Fibroblast of skin of abdomen (primary cell): ENCODE results near the gene EMC6. TPM values are rescaled to one million over a fixed set of nuclear protein-coding genes. Genes with fewer than 3 reads are reported as not detected.

ENCODE experiments used
- DNase-seq: peaks from one replicate; pipeline ENCODE4 v3.0.0-alpha.2; 2013
- polyA plus RNA-seq, 2 experiments: library from polyadenylated mRNA; unstranded; fragments of 120-200 nt; gene quantifications; one replicate each; pipeline ENCODE4 v1.2.1, GENCODE V29; 2013; ENCODE audit not compliant: insufficient read length in 2 of 2

The EMC6 gene
- polyA plus RNA-seq (2013, experiment 1 of 2; ENCODE audit: insufficient read length): 38.7 TPM
- polyA plus RNA-seq (2013, experiment 2 of 2; ENCODE audit: insufficient read length): 41.3 TPM

DNA sequence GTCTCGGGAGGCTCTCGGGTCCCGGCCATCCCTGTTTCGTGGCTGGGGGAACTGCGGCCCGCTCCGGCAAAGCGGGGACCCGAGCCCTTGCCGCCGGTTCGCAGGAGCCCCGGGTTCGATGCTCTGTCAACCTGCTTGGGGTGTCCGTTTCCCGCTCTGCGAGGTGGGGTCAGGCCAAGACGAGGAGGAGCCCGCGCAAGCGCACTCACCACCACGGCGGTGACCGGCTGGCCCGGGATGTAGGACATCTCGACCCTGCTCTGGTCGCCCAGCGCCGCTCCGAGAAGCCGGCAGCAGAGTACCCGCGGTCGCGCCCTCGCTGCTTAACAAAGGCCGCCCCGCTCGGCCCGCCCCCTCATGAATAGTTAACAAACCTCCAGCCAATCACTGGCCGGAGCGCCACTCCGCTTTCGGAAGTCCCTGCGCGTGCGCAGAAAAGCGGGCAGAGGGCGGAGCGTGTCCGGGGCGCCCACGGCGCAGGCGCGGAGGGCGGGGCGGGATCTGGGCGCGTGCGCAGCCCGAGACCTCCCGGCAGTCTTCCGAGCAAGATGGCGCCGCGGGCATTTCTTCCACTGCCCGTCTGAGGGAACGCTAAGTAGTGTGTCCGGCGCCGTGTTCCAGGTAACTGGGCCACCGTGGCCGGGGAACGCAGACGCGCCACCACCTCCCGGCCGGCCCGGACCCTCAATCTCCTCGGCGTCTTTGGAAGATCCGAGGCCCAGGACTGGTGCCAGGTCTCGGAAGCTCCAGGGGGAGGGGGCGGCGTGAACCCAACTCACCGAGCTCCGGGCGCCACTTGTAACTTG is at the start of gene EMC6, which contains the start of gene TAX1BP3:
EMC6 (plus strand) TSS at position 534 of the 806 bp plus-strand sequence. CDS start 335 bp downstream, outside the sequence.
TAX1BP3 (minus strand) TSS at position 300 of the 806 bp plus-strand sequence; CDS start at position 248, 52 bp downstream.
- peak; percentile 97 for DNase-seq

DNA sequence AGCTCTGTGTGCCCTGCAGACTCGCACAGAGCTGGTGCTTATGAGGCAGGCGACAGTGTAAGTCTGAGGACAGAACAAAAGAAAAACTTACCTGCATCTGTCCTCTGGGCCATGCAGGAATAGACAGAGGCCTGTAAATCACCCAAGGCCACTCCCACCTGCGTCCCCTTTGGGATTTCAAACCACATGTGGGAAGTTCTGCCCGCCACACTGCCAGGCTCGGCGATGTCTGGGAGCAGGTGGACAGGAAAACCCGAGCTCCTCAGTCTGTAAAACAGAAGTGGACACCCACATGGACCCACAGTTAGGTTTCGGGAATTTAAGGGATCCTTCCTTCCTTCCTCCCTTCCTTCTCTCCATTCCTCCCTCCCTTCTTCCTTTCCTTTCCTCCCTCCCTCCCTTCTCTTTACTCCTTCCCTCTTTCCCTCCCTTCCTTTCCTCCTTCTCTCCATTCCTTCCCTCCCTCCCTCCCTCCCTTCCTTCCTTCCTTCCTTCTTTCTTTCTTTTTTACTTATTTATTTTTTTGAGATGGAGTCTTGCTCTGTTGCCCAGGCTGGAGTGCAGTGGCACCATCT is 47.4 kb upstream of the EMC6 start:
- DNase-seq: no peak

DNA sequence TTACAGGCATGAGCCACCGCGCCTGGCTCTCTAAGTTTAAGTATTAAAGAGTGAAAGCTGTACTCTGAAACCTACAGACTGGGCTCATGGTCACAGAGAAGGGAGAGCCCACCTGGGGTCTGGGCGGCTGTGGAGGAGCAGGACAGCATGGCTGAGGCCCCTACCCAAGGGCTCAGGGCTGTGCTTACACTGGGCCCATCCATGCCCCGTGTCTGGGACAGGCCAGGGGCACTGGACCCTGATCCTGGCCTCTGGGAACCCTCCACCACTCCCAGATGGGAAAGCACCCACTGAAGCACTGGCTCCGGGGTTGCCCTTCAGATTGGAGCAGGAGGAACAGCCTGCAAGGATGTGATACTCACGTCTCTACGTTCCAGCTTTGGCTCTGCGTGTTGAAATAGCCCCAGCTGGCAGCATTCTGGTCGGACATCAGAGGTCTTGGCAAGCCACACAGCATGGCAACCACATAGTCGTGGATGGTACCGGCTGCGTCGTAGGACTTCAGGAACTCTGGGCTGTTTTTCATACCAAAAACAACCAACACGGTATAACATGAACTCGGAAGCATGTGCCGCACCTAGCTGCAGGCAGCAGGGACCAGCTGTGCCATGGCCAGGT is 45.5 kb upstream of the EMC6 start:
- DNase-seq: no peak

DNA sequence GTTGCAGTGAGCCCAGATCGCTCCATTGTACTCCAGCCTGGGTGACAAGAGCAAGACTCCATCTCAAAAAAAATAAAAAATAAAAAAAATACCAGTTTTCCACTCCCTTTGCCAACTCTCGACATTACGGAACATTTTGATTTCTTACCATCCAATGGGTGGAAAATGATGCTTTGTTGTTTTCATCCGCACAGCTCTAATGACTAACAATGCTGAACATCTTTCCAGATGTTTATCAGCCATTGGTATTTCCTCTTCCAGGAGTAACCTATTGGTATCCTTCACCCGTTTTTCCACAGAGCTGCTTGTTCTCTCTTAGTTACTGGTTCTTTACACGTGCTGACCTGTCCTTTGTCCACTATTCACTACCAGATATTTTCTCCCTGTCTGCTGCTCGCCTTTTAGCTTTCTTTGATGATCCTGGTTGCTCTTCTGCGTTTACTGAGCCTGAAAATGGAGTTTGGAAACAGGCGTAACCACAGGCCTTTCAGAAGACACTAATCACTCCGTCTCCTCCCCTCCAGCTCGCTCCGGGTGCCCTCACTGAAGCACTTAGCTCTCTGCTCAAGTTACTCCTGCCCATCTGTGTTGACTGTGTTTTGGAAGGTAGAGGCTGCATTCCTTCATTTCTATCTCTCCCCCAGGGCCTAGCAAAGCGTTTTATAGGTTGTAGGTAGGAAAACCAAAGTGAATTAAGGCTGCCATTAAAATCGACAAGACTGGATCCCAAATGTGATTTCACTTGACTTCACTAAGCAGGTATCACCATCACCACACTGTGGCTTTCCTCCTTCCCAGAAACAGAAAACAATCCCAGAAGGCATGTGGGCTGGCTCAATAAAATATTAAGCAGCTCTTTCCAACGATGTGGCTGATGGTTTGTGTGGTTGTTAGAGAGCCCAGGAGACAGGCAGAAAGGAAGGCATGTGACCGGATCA is 41.5 kb upstream of the EMC6 start:
- DNase-seq: no peak

GRCh38 chr17:3627769-3628167 is 40.8 kb upstream of the EMC6 start:
- DNase-seq: no peak

DNA sequence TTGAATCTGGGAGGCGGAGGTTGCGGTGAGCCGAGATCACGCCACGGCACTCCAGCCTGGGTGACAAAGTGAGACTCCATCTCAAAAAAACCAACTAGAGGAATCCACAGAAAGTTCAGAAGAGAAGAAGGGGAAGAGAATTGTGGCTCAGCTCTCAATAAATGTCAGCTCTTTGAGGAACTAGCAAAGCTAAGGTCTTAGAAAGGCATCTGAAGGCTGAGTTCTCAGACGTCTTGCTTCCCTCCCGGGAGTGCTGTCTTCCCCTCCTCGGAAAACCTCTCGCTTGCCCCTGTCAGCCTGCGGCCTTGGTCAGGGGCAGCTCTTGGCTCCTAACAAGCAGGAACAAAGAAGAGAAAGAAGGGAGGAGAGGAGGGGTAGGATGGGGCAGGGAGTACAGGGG is 37.8 kb upstream of the EMC6 start:
- no peak for DNase-seq

DNA sequence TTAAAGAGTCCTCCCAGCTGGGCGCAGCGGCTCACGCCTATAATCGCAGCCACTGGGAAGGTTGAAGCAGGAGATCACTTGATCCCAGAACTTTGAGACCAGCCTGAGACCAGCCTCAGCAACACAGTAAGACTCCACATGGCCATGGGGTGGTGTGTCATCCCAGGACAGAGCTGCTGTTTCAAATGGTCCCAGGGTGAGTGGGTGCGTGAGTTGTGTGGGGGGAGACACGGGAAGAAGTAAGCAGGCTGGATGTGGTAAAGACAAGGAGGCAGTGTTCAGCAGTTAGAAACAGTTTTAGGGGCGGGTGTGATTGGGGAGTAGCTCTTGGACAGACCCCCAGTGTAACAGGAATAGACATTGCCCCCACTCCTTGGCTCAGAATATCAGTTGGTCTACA is 36.3 kb upstream of the EMC6 start:
- DNase-seq: no peak

DNA sequence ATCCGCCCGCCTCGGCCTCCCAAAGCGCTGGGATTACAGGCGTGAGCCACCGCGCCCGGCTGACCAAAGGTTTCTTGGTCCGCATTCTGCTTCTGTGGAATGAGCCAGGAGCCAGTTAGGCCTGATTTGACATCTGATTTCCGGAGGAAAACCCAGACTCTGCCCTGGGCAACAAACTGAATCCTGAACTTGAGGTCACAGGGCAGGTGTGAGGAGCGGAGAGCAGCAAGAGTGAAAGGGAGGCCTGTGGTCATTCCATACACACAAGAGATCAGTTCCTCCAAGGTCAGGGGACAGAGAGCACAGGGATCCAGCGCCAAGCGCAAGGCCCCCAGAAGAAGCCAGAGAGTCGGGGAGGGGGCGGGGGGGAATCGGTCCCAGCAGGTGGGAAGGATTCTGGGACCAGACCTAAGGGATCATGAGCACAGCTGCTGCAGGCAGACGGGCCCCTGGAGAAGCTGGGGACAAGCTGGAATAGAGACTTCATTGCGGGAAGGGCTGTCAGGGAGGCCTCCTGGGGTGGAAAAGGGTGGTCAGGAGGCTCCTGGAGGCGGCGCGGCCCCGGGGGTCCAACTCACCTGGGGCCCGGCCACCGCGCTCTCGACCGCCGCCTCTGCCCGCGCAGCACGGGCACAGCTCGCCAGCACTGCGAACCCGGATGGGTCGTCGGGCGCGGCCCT is 33.0 kb upstream of the EMC6 start:
- DNase-seq: no peak

- DNase-seq: peak; percentile 96
Measured at GRCh38 chr17:3636154-3636907, 32.3 kb upstream of the EMC6 start, which contains the start of the genes CTNS and SHPK. TSS of gene CTNS (plus strand) at chr17:3636760. CDS start at chr17:3640207, 3,447 bp downstream. TSS of gene SHPK (minus strand) at chr17:3636250. CDS start at chr17:3636219, 31 bp downstream.

DNA sequence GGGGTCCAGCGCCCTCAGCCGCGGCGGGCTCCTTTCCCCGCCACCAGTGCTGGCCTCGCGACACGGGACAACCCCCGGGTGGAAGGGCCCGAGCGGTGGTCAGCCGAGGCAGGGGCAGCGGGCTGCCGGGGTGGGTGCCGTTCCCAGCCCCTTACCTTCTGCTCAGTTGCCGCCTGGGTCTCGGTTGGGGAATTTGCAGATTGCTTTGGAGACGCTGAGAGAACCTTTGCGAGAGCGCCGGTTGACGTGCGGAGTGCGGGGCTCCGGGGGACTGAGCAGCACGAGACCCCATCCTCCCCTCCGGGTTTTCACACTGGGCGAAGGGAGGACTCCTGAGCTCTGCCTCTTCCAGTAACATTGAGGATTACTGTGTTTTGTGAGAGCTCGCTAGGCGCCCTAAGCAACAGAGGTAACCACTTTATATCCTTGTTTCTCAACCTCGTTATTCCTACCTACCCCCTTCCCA is 31.7 kb upstream of the EMC6 start:
- no peak for DNase-seq

DNA sequence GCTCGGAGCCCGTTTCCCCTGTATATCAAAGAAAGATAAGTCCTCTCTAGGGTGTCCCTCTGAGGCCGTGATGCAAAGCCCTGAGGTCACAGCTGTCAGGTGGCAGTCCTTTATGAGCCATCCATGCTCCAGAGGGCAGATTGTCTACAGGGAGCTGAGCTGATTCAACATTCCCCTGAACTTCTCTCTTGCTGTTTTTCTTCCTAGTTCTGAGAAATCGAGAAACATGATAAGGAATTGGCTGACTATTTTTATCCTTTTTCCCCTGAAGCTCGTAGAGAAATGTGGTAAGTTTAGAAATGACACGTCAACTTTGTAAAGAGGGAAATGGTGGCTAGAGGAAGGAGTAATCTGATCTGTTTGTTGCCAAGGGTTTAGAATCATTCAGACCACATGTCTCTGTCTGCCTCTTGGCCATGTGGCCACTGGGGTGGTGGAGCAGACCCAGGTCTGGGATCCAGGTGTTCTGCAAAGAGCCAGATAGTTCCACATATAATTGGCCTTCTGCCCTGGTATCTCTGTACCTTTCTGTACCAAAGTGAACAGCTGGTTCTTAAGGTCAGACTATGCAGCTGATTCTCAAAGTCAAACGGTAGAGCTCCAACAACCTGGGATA is 28.5 kb upstream of the EMC6 start:
- peak; percentile 28 for DNase-seq

DNA sequence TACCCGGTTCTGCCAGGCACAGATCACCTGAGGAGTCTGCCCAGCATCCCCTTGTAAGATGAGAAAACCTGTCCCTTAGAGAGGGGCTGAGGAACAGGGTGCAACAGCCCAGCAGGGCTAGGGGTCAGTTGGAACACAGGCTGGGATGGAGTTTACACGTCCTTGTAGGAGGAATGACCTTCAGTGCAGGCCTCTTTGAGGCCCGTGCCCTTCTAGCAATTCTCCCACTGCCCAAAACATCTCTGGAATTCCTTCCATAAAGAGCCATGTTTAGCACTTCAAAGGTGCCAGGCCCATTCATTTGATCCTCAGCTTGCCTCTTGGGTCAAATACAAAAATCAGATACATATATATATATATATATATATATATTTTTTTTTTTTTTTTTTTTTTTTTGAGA is 27.6 kb upstream of the EMC6 start:
- no peak for DNase-seq

- no peak for DNase-seq
Measured at GRCh38 chr17:3641717-3642486, 26.7 kb upstream of the EMC6 start.

- DNase-seq: no peak
Measured at GRCh38 chr17:3643889-3644349, 24.7 kb upstream of the EMC6 start.

DNA sequence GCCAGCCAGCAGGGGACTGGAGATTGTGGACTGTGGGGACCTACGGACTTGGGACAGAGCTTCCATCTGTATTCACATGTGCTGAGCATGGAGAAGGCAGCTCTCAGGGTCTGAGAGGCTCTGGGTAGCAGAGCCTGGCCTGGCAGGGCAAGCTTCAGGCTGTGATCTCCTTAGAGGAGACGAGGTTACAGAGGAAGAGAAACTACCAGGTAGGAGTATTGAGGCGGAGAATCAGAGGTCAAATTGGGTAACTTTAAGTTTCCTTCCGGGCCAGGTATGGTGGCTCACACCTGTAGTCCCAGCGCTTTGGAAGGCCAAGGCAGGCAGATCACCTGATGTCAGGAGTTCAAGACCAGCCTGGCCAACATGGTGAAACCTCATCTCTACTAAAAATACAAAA is 23.3 kb upstream of the EMC6 start:
- DNase-seq: no peak

DNA sequence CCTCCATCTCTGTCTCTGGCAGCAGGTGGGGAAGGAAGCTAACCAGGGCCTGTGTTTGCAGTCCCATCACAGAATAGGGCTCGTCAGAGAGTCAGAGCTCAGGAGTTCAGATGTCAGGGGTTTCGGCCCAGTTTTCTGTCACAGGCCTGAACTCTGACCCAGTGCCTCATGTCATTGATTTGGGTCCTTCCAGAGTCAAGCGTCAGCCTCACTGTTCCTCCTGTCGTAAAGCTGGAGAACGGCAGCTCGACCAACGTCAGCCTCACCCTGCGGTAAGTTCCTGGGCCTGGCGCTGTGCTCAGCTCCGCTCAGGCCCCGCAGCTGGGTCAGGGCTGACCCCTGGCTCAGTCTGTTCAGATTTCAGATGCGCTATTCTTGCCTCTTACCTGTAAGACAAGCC is 21.4 kb upstream of the EMC6 start:
- no peak for DNase-seq

GRCh38 chr17:3647769-3648555 is 20.6 kb upstream of the EMC6 start:
- DNase-seq: peak; percentile 64

DNA sequence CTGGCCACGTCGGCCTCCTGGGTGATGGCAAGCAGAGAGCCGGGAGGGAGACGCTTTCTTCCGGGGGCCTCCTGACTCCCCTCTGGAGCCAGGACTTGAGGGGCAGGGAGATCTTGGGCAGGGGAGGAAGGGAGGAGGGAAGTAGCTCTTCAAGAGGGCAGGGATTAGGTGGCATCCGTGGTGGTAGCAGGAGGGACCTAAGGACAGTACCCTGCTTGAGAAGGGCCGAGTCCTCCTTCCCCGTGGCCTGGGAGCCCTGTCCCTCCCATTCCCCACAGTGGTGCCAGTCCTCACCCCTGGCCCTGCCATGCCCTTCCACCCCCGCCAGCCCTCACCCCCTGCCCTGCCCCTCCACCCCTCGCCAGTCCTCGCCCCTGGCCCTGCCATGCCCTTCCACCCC is 12.8 kb upstream of the EMC6 start:
- DNase-seq: no peak
